Mesendoderm (in vitro differentiated cells): Measurements from ENCODE around the gene TRPV3.

Experiments
- DNase-seq: peaks from one replicate; pipeline ENCODE4 v3.0.0; 2013
- H2AK5ac ChIP-seq: 2 replicates; pipeline ENCODE4 v1.6.1; 2013; ENCODE audit warnings: low read length, inconsistent platforms
- H2BK120ac ChIP-seq: 2 replicates; pipeline ENCODE4 v1.6.1; 2013; ENCODE audit warnings: low read depth, mild to moderate bottlenecking, low read length, moderate library complexity, mixed read lengths
- H2BK15ac ChIP-seq: replicated peaks from 2 replicates; pipeline ENCODE4 v1.6.1; 2013; ENCODE audit warnings: low read depth, mild to moderate bottlenecking, moderate library complexity
- H2BK5ac ChIP-seq: 2 replicates; pipeline ENCODE4 v1.6.1; 2013; ENCODE audit warnings: low read length, inconsistent platforms
- H3K18ac ChIP-seq: 2 replicates; pipeline ENCODE4 v1.6.1; 2013; ENCODE audit warnings: mild to moderate bottlenecking, low read length, mixed read lengths
- H3K23ac ChIP-seq: one replicate; pipeline ENCODE4 v1.6.1; 2013; ENCODE audit warnings: low read length
- H3K27ac ChIP-seq: 2 replicates; pipeline ENCODE4 v1.5.1; 2013; ENCODE audit warnings: low read depth, mild to moderate bottlenecking, inconsistent platforms, low read length, moderate library complexity
- H3K27me3 ChIP-seq: 2 replicates; pipeline ENCODE4 v1.6.1; 2013; ENCODE audit warnings: low read length, control low read depth, mild to moderate bottlenecking, inconsistent platforms; ENCODE audit not compliant: insufficient read depth, poor library complexity
- H3K36me3 ChIP-seq: 2 replicates; pipeline ENCODE4 v1.6.1; 2013; ENCODE audit warnings: low read length, inconsistent platforms; ENCODE audit not compliant: control insufficient read depth, insufficient read depth
- H3K4ac ChIP-seq: one replicate; pipeline ENCODE4 v1.6.1; 2013; ENCODE audit warnings: low read depth, mild to moderate bottlenecking, low read length, moderate library complexity
- H3K4me1 ChIP-seq: 2 replicates; pipeline ENCODE4 v1.6.1; 2013; ENCODE audit warnings: low read depth, low read length, inconsistent platforms; ENCODE audit not compliant: control insufficient read depth
- H3K4me2 ChIP-seq: 2 replicates; pipeline ENCODE4 v1.6.1; 2013; ENCODE audit warnings: low read length
- H3K4me3 ChIP-seq: 2 replicates; pipeline ENCODE4 v1.5.1; 2013; ENCODE audit warnings: mild to moderate bottlenecking, low read length
- H3K56ac ChIP-seq: one replicate; pipeline ENCODE4 v1.6.1; 2013; ENCODE audit warnings: low read length
- H3K79me1 ChIP-seq: 2 replicates; pipeline ENCODE4 v1.6.1; 2013; ENCODE audit warnings: low read length, inconsistent platforms
- H3K79me2 ChIP-seq: 2 replicates; pipeline ENCODE4 v1.6.1; 2013; ENCODE audit warnings: mild to moderate bottlenecking, low read length; ENCODE audit not compliant: control insufficient read depth, insufficient read depth
- H3K9ac ChIP-seq: 2 replicates; pipeline ENCODE4 v1.6.1; 2013; ENCODE audit warnings: low read length, inconsistent platforms
- H4K5ac ChIP-seq: one replicate; pipeline ENCODE4 v1.6.1; 2013; ENCODE audit warnings: low read length
- H4K8ac ChIP-seq: one replicate; pipeline ENCODE4 v1.6.1; 2013; ENCODE audit warnings: low read depth, mild to moderate bottlenecking, control low read depth, low read length, moderate library complexity
- WGBS: extraction: QIAGEN DNeasy Blood & Tissue Kit; methylation state at CpG from one replicate; pipeline ENCODE4 v1.1.7; 2013; ENCODE audit warnings: low lambda C conversion rate, missing lambda C conversion rate; ENCODE audit not compliant: insufficient coverage; ENCODE audit errors: extremely low coverage; 5-methylcytosine and 5-hydroxymethylcytosine counted together

Gene TRPV3

GRCh38 chr17:3543453-3543852 lies 14.2 kb downstream of the TRPV3 start:
- no CpG with 5 or more reads among the region's 10 CpGs for WGBS

DNA sequence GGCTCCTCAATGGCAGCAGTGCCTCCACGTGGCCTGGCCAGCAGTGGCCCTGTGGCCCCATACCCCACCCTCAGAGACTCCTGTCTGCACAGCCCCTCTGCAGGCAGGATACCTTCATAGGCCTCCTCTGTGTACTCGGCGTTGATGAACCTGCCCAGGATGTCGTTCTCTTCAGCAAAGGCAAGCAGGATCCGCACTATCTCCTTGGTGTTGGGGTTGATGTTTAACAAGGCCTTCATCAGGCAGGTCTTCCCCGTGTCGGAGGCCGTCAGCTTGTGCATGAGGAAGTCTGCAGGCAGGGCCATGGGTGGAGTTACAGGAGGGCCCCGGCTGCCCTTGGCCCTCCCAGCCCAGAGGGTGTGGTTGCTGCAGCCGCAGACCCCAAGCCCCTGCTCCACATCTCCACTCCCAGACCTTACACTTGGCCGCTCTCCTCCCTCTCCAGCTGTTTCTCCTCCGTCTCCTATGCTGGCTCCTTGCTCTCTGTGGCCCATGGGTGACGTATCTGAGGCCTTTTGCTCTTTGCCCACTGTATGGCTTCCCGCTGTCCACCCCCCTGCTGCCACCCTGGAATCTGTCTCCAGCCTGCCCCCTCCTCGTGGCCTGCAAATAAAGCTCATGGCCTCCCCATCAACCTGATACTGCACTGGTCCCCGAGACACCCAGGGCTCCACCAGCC lies 15.1 kb downstream of the TRPV3 start:
- Histone ChIP-seq H3K4me3 (no peak overlapping the region), H3K36me3 (no peaks in the 10 kb centered on the region), H3K4me1 (no peaks in the 10 kb centered on the region), H2AK5ac (no peak overlapping the region), H4K5ac (no peak overlapping the region), H2BK15ac (no peak overlapping the region), H3K23ac (no peak overlapping the region), H3K4me2 (no peak overlapping the region), H3K27ac (no peak overlapping the region), H3K79me1 (no peaks in the 10 kb centered on the region), H2BK120ac (no peak overlapping the region), H3K4ac (no peak overlapping the region), H3K56ac (no peak overlapping the region), H3K79me2 (no peaks in the 10 kb centered on the region), H2BK5ac (no peak overlapping the region), H3K9ac (no peak overlapping the region), H4K8ac (no peak overlapping the region), H3K18ac (no peak overlapping the region), H3K27me3 (no peaks in the 10 kb centered on the region)
- no CpG with 5 or more reads among the region's 16 CpGs for WGBS
- no peak for DNase-seq

More at GRCh38 chr17:3543453-3543852, 14.2 kb downstream of the TRPV3 start:
- Histone ChIP-seq H3K4me2 (no peak overlapping the region), H3K79me1 (no peaks in the 10 kb centered on the region), H3K27me3 (no peaks in the 10 kb centered on the region), H3K4ac (no peak overlapping the region), H3K4me3 (no peak overlapping the region), H3K23ac (no peak overlapping the region), H2BK15ac (no peak overlapping the region), H4K5ac (no peak overlapping the region), H3K56ac (no peak overlapping the region), H3K36me3 (no peaks in the 10 kb centered on the region), H3K4me1 (no peaks in the 10 kb centered on the region), H2BK120ac (no peak overlapping the region), H4K8ac (no peak overlapping the region), H3K9ac (no peak overlapping the region), H3K79me2 (no peaks in the 10 kb centered on the region), H2AK5ac (no peak overlapping the region), H3K18ac (no peak overlapping the region), H2BK5ac (no peak overlapping the region), H3K27ac (no peak overlapping the region)
- DNase-seq, result no peak

DNA sequence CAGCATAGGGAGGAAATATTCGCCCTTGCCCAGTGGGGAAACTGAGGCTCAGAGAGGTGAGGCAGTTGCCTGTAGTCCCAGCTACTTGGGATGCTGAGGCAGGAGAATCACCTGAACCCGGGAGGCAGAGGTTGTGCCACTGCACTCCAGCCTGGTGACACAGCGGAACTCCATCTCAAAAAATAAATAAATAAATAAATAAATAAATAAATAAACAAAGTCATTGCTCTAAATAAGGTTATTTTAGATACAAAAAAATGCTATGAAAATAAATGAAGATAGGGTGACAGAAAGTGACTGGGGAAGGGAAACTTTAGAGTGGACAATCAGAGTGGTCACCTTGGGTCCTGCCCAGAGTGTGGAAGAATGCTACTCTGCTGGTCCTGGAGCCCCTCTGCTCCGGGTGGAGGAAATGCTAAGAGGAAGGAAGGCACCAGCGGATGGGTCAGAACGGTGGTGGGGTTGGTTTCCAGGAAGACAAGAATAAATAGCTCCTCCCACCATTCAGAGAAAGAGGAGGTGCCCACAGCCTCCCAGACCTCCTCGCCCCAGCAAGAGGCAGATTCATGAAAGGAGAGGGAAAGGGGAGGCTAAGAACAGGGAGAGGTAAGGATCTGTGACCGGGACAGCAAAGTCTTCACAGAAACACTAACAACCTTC lies 17.6 kb downstream of the TRPV3 start:
- no peak overlapping the region for H3K4me3 ChIP-seq
- no peak overlapping the region for H3K18ac ChIP-seq
- H3K4ac ChIP-seq, result no peak overlapping the region
- H2BK5ac ChIP-seq, result no peak overlapping the region
- H3K36me3 ChIP-seq, result no peaks in the 10 kb centered on the region
- no peak overlapping the region for H3K4me2 ChIP-seq
- no peak overlapping the region for H2BK15ac ChIP-seq
- H3K23ac ChIP-seq, result no peak overlapping the region
- no peak overlapping the region for H2BK120ac ChIP-seq
- H3K79me2 ChIP-seq, result no peaks in the 10 kb centered on the region
- H3K27ac ChIP-seq, result no peak overlapping the region
- no peak overlapping the region for H4K8ac ChIP-seq
- DNase-seq, result no peak
- H3K9ac ChIP-seq, result no peak overlapping the region
- H2AK5ac ChIP-seq, result no peak overlapping the region
- H3K4me1 ChIP-seq, result no peaks in the 10 kb centered on the region
- WGBS, result no CpG with 5 or more reads among the region's 8 CpGs
- H4K5ac ChIP-seq, result no peak overlapping the region
- H3K27me3 ChIP-seq, result no peaks in the 10 kb centered on the region
- H3K56ac ChIP-seq, result no peak overlapping the region
- H3K79me1 ChIP-seq, result no peaks in the 10 kb centered on the region

- Histone ChIP-seq H3K18ac (no peak overlapping the region), H4K5ac (no peak overlapping the region), H2BK120ac (no peak overlapping the region), H3K4ac (no peak overlapping the region), H4K8ac (no peak overlapping the region), H3K4me2 (no peak overlapping the region), H3K79me2 (no peaks in the 10 kb centered on the region), H3K56ac (no peak overlapping the region), H2AK5ac (no peak overlapping the region), H3K4me1 (no peaks in the 10 kb centered on the region), H2BK15ac (no peak overlapping the region), H3K27me3 (no peaks in the 10 kb centered on the region), H3K27ac (no peak overlapping the region), H2BK5ac (no peak overlapping the region), H3K9ac (no peak overlapping the region), H3K4me3 (no peak overlapping the region), H3K79me1 (no peaks in the 10 kb centered on the region), H3K23ac (no peak overlapping the region), H3K36me3 (no peaks in the 10 kb centered on the region)
- no CpG with 5 or more reads among the region's 5 CpGs for WGBS
- DNase-seq, result no peak
These were observed 20.9 kb downstream of the TRPV3 start for GRCh38 chr17:3536716-3537115.

DNA sequence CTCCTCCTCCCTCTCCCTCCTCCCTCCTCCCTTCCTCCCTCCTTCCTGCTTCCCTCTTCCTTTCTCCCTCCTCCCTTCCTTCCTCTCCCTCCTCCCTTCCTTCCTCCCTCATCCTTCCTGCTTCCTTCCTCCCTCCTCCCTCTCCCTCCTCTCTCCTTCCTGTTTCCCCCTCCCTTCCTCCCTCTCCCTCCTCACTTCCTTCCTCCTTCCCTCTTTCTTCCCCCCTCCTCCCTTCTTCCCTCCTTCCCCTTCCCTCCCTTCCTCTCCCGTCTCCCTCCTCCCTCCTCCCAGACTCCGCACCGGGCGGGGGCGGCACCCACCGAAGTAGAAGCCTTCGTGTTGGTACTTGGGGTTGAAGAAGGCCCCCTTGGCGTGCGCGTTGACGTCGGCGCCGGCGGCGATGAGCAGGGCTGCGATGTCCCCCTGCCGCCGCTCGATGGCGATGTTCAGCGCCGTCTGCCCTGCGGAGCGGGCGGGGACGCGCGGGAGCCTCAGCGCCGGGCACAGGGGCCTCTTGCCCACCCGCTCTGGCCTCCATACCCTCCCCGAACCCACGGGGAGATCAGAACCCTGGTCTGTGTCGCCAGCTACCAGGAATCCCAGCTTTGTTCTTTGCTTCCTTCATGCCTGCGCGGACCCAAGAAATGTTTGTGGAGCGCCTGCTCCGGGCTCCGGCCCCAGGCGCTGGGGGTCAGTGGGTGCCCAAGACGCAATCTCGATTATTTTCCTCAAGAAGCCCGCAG lies 22.2 kb downstream of the TRPV3 start:
- H3K56ac ChIP-seq, result peak overlapping the region; percentile 89
- H2BK15ac ChIP-seq, result peak overlapping the region; percentile 15
- H3K23ac ChIP-seq, result no peak overlapping the region
- no peak overlapping the region for H3K27ac ChIP-seq
- H2AK5ac ChIP-seq, result no peak overlapping the region
- H3K18ac ChIP-seq, result peak overlapping the region; percentile 85
- peaks cover 5% of the 10 kb centered on the region for H3K4me1 ChIP-seq
- H4K8ac ChIP-seq, result peak overlapping the region; percentile 14
- H3K9ac ChIP-seq, result peak overlapping the region; percentile 81
- no peaks in the 10 kb centered on the region for H3K27me3 ChIP-seq
- peak overlapping the region; percentile 35 for H3K4me3 ChIP-seq
- DNase-seq, result peak; percentile 92
- no peak overlapping the region for H3K4ac ChIP-seq
- no CpG with 5 or more reads among the region's 44 CpGs for whole genome bisulfite sequencing
- no peaks in the 10 kb centered on the region for H3K79me1 ChIP-seq
- peak overlapping the region; percentile 75 for H3K4me2 ChIP-seq
- peak overlapping the region; percentile 19 for H2BK120ac ChIP-seq
- no peak overlapping the region for H4K5ac ChIP-seq
- H2BK5ac ChIP-seq, result no peak overlapping the region
- H3K36me3 ChIP-seq, result no peaks in the 10 kb centered on the region
- no peaks in the 10 kb centered on the region for H3K79me2 ChIP-seq
